ENCODE measurements around the gene C13orf46.

DNA sequence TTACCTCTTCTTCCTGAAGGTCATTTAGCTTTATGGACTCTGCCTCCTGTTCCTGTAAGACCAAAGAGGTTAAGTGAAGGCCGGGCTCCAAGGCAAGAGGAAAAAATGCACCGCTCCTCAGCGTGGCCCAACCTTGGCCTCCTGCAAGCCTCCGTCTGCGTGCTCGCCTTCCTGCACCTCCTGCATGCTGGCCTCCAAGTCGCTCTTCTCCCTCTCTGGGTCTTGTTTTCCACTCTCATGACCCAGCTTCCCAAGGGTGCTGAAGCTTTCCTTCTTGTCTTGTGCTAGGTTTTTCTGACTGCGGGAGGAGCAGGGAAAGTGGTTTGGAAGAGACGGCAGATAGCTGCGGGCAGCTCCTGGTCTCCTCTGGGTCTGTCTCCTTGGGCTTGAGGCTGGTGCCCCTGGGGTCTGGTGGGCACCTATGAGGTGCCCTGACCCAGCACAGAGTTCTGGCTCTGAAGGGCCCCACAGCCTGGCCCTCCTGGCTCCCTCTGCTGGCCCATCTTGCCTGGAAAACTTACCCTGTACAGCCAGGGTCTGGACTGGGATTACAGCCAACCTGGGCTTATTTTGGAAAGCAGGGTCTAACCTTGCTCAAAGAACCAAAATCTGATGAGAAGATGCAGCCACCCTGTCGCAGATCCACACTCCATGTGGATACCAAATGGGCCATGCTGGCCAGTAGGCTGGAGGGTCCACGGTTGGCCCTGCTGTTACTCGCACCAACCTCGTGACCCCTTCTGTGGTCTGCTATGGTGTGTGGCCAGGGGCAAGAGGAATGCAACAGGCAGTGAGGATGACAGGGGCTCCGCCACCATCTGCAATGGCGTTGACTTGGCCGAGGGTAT, 5.2 kb downstream of the C13orf46 start:
- no peak for TF ChIP-seq EP300 (IDR thresholded peaks at IDR 0.05)
- TF ChIP-seq POLR2A (IDR thresholded peaks at IDR 0.05), result no peak
